Esophagus (tissue), 2 donors: Measurements from ENCODE around the gene SDR39U1. TPM values are rescaled to one million over a fixed set of nuclear protein-coding genes. Genes with fewer than 3 reads are reported as not detected.

ENCODE experiments used
- H3K27ac ChIP-seq, 2 donors: one replicate each; pipeline ENCODE4 v1.5.1; 2013; ENCODE audit warnings: low read depth in 2 of 2, mild to moderate bottlenecking in 2 of 2, inconsistent platforms in 1 of 2, low read length in 1 of 2, moderate library complexity in 1 of 2
- H3K27me3 ChIP-seq, 2 donors: one replicate each; pipeline ENCODE4 v1.6.1; 2013; ENCODE audit warnings: low read length in 2 of 2, control low read depth in 1 of 2, mild to moderate bottlenecking in 1 of 2; ENCODE audit not compliant: insufficient read depth in 2 of 2, control insufficient read depth in 1 of 2
- H3K36me3 ChIP-seq, 2 donors: one replicate each; pipeline ENCODE4 v1.6.1; 2013; ENCODE audit warnings: low read length in 1 of 2; ENCODE audit not compliant: control insufficient read depth in 2 of 2, insufficient read depth in 2 of 2
- H3K4me1 ChIP-seq, 2 donors: one replicate each; pipeline ENCODE4 v1.6.1; 2013; ENCODE audit warnings: low read length in 1 of 2; ENCODE audit not compliant: control insufficient read depth in 2 of 2, insufficient read depth in 2 of 2
- H3K4me3 ChIP-seq, 2 donors: one replicate each; pipeline ENCODE4 v1.5.1; 2013; ENCODE audit warnings: low read length in 2 of 2, mild to moderate bottlenecking in 2 of 2, low read depth in 1 of 2, moderate library complexity in 1 of 2
- H3K9me3 ChIP-seq, 2 donors: one replicate each; pipeline ENCODE4 v1.6.1; 2013; ENCODE audit warnings: mild to moderate bottlenecking in 2 of 2, low read depth in 1 of 2, low read length in 1 of 2, moderate library complexity in 1 of 2; ENCODE audit not compliant: control insufficient read depth in 2 of 2, insufficient read depth in 1 of 2
- WGBS, 2 donors: extraction: QIAGEN DNeasy Blood & Tissue Kit; methylation state at CpG; one replicate each; pipeline ENCODE4 v1.1.7; 2013; 5-methylcytosine and 5-hydroxymethylcytosine counted together
- polyA plus RNA-seq, 2 donors: library from polyadenylated mRNA; stranded (reverse); fragments of 200-250 nt; gene quantifications; one replicate each; pipeline ENCODE4 v1.2.3, GENCODE V29; 2013
- donor health status: healthy with polysubstance abuse.
- donor health status: Bipolar disorder and iron deficiency.

Gene SDR39U1
- polyA plus RNA-seq, 2 donors, result 38.1 to 39.8 TPM

GRCh38 chr14:24425704-24426103 is 16.9 kb downstream of the SDR39U1 start:
- Histone ChIP-seq H3K9me3 (no peaks in the 10 kb centered on the region), H3K4me3 (no peak overlapping the region), H3K36me3 (no peaks in the 10 kb centered on the region), H3K27me3 (no peaks in the 10 kb centered on the region), H3K4me1 (peaks cover 0 to 19% of the 10 kb centered on the region in 2 donors), H3K27ac (no peak overlapping the region)
- 13 to 30% methylated on average over 3 of the region's 3 CpGs for WGBS, 2 donors

- Histone ChIP-seq H3K36me3 (no peaks in the 10 kb centered on the region), H3K4me1 (peaks cover 2 to 13% of the 10 kb centered on the region in 2 donors), H3K27me3 (no peaks in the 10 kb centered on the region), H3K27ac (no peak overlapping the region), H3K9me3 (no peaks in the 10 kb centered on the region), H3K4me3 (no peak overlapping the region)
- WGBS, 2 donors, result 73 to 86% methylated on average over 12 of the region's 12 CpGs
Observed at GRCh38 chr14:24422694-24423601, 19.6 kb downstream of the SDR39U1 start.

GRCh38 chr14:24422261-24422660 is 20.3 kb downstream of the SDR39U1 start:
- WGBS, 2 donors, result 71 to 76% methylated on average over 4 of the region's 4 CpGs
- Histone ChIP-seq H3K36me3 (no peaks in the 10 kb centered on the region), H3K4me1 (peaks cover 2 to 12% of the 10 kb centered on the region in 2 donors), H3K27ac (no peak overlapping the region), H3K4me3 (no peak overlapping the region), H3K27me3 (no peaks in the 10 kb centered on the region), H3K9me3 (no peaks in the 10 kb centered on the region)

DNA sequence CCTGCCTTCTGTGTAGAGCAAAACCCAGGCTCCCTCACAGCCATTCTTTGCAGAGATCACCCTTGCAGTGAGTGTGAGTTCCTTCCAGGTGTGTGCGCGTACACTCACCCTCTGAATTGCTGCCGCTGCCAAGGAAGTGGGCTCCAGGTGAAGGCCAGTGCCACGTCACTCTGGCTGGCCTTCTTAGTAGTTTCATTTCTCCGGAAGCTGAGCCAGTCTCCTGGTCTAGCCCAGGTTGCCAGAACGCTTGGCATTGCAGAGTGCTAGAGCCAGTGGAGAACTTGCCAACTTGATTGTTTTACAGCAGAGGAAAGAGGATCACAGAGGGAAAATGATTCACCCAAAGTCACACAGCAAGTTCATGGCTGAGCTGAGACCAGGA is 24.1 kb downstream of the SDR39U1 start:
- H3K9me3 ChIP-seq, result no peaks in the 10 kb centered on the region
- 33 to 37% methylated on average over 6 of the region's 6 CpGs for WGBS, 2 donors
- no peak overlapping the region for H3K4me3 ChIP-seq
- H3K27ac ChIP-seq, result peak overlapping the region in 1 of 2 donors; percentile 48
- no peaks in the 10 kb centered on the region for H3K27me3 ChIP-seq
- peaks cover 0 to 17% of the 10 kb centered on the region in 2 donors for H3K36me3 ChIP-seq
- H3K4me1 ChIP-seq, result peaks cover 2 to 6% of the 10 kb centered on the region in 2 donors

- H3K27me3 ChIP-seq, result no peaks in the 10 kb centered on the region
- H3K9me3 ChIP-seq, result no peaks in the 10 kb centered on the region
- H3K4me1 ChIP-seq, result peaks cover 2 to 6% of the 10 kb centered on the region in 2 donors
- no peak overlapping the region for H3K4me3 ChIP-seq
- H3K36me3 ChIP-seq, result peaks cover 0 to 19% of the 10 kb centered on the region in 2 donors
- WGBS, 2 donors, result 66 to 70% methylated on average over 6 of the region's 6 CpGs
- H3K27ac ChIP-seq, result peak overlapping the region in 1 of 2 donors; percentile 48
Observed at GRCh38 chr14:24417832-24418491, 24.6 kb downstream of the SDR39U1 start.

DNA sequence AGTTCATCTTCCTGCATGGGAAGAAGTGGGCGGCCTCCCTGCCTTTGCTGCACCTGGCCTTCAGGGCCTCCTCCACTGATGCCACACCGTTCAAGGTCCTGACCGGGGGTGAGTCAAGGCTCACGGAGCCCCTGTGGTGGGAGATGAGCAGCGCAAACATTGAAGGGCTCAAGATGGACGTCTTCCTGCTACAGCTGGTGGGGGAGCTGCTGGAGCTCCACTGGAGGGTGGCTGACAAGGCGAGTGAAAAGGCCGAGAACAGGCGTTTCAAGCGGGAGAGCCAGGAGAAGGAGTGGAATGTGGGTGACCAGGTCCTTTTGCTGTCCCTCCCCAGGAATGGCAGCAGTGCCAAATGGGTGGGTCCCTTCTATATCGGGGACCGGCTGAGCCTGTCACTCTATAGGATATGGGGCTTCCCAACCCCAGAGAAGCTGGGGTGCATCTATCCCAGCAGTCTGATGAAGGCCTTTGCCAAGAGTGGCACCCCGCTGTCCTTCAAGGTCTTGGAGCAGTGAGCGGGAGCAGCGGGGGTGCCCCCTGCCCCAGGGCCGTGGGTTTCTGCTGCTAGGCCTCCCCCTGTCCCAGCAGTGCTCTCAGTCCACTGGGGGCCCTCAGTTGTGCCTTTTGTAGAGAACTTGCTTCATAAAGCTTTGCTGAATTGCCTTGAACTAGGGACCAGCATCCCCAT is 25.5 kb downstream of the SDR39U1 start:
- no peak overlapping the region for H3K27ac ChIP-seq
- H3K9me3 ChIP-seq, result no peaks in the 10 kb centered on the region
- no peak overlapping the region for H3K4me3 ChIP-seq
- peaks cover 0 to 23% of the 10 kb centered on the region in 2 donors for H3K36me3 ChIP-seq
- H3K27me3 ChIP-seq, result no peaks in the 10 kb centered on the region
- H3K4me1 ChIP-seq, result peaks cover 2 to 6% of the 10 kb centered on the region in 2 donors
- WGBS, 2 donors, result 80 to 81% methylated on average over 16 of the region's 16 CpGs

DNA sequence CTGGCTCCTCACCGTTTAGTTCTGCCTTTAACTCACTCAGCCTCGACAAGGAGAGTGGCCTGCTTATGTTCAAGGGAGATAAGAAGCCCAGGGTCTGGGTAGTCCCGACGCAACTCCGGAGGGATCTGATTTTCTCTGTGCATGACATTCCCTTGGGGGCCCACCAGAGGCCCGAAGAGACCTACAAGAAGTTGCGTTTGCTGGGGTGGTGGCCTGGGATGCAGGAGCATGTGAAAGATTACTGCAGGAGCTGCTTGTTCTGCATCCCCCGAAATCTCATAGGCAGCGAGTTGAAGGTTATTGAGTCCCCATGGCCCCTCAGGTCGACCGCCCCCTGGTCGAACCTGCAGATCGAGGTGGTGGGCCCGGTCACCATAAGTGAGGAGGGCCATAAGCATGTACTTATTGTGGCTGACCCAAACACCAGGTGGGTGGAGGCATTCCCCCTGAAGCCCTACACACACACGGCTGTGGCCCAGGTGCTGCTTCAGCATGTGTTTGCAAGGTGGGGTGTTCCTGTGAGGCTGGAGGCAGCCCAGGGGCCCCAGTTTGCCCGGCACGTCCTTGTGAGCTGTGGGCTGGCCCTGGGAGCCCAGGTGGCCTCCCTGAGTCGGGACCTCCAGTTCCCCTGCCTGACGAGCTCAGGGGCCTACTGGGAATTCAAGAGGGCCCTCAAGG is 26.2 kb downstream of the SDR39U1 start:
- peaks cover 2 to 6% of the 10 kb centered on the region in 2 donors for H3K4me1 ChIP-seq
- WGBS, 2 donors, result 78 to 82% methylated on average over 19 of the region's 19 CpGs
- peaks cover 0 to 23% of the 10 kb centered on the region in 2 donors for H3K36me3 ChIP-seq
- H3K9me3 ChIP-seq, result no peaks in the 10 kb centered on the region
- H3K27ac ChIP-seq, result no peak overlapping the region
- H3K4me3 ChIP-seq, result no peak overlapping the region
- no peaks in the 10 kb centered on the region for H3K27me3 ChIP-seq

GRCh38 chr14:24415421-24416253 is 26.9 kb downstream of the SDR39U1 start:
- H3K27ac ChIP-seq, result no peak overlapping the region
- H3K4me3 ChIP-seq, result no peak overlapping the region
- H3K36me3 ChIP-seq, result peaks cover 0 to 29% of the 10 kb centered on the region in 2 donors
- no peaks in the 10 kb centered on the region for H3K9me3 ChIP-seq
- WGBS, 2 donors, result 87 to 88% methylated on average over 25 of the region's 25 CpGs
- H3K4me1 ChIP-seq, result peaks cover 2 to 6% of the 10 kb centered on the region in 2 donors
- no peaks in the 10 kb centered on the region for H3K27me3 ChIP-seq
